HCT116 (cell line): ENCODE results near the gene RAB3C. TPM values are rescaled to one million over a fixed set of nuclear protein-coding genes. Genes with fewer than 3 reads are reported as not detected.

ENCODE experiments used
- ATAC-seq: fragments of 200-7000 bp; cut with Tn5 transposase; 2 replicates; pipeline ENCODE4 v1.9.1; 2020; ENCODE audit warnings: mild to moderate bottlenecking, moderate library complexity
- BruUV-seq: library from RNA; stranded (reverse); fragments of 400-500 nt; replicated peaks from 2 replicates; lab custom pipeline; 2021; lab: Mats Ljungman, UMichigan
- CTCF ChIA-PET: fragments of 300-600 bp; sonication (Branson Sonifier 250); formaldehyde crosslinking; loops from one replicate; lab custom pipeline; 2021; ENCODE audit warnings: antibody characterized with exemption; lab: Charles Lee
- POLR2A ChIA-PET: fragments of 300-600, 350-600 bp; sonication (Branson Sonifier 250); formaldehyde crosslinking; loops from one replicate; lab custom pipeline; 2021; ENCODE audit warnings: antibody characterized with exemption; lab: Charles Lee
- RAD21 ChIA-PET, 2 experiments: fragments of 300-600 bp; sonication (Branson Sonifier 250); formaldehyde crosslinking; loops; one replicate each; lab custom pipeline; 2023; ENCODE audit warnings: low total read pairs in 2 of 2; ENCODE audit not compliant: uncharacterized antibody in 2 of 2, unreplicated experiment in 2 of 2, low non-redundant PET in 1 of 2; lab: Charles Lee
- DNase-seq: peaks from one replicate; pipeline ENCODE4 v3.0.0-alpha.2; 2010; ENCODE audit warnings: low read depth, low spot score
- H2AFZ ChIP-seq: fragments of 200-600 bp; shearing (Covaris generic), sonication (generic); 2 replicates; pipeline ENCODE4 v1.6.1; 2017; ENCODE audit warnings: low read depth, mixed run types, mixed read lengths, antibody characterized with exemption, low read length; ENCODE audit not compliant: poor library complexity, severe bottlenecking
- H3K27ac ChIP-seq: 2 replicates; pipeline ENCODE4 v1.5.1; 2012; ENCODE audit warnings: low read depth, low read length
- H3K27me3 ChIP-seq: fragments of 200-600 bp; sonication (generic); 2 replicates; pipeline ENCODE4 v1.6.1; 2016; ENCODE audit warnings: mixed run types, low read length, mixed read lengths; ENCODE audit not compliant: insufficient read depth
- H3K36me3 ChIP-seq, 2 experiments: fragments of 200-500 bp in 1 of 2; fragments of 200-600 bp in 1 of 2; sonication (Bioruptor generic) in 1 of 2; sonication (generic) in 1 of 2; 2 replicates each; pipeline versions ENCODE4 v1.5.1 to v1.6.1; 2014 to 2016; ENCODE audit warnings: low read length in 2 of 2, inconsistent platforms in 1 of 2, mixed read lengths in 1 of 2, mixed run types in 1 of 2; ENCODE audit not compliant: insufficient read depth in 2 of 2, control insufficient read depth in 1 of 2
- H3K4me1 ChIP-seq, 2 experiments: fragments of 200-600 bp in 1 of 2; sonication (generic) in 1 of 2; 2 replicates each; pipeline versions ENCODE4 v1.5.1 to v1.6.1; 2012 to 2017; ENCODE audit warnings: low read length in 2 of 2, inconsistent platforms in 1 of 2, mild to moderate bottlenecking in 1 of 2, mixed read lengths in 1 of 2, mixed run types in 1 of 2, moderate library complexity in 1 of 2; ENCODE audit not compliant: insufficient read depth in 2 of 2, control insufficient read depth in 1 of 2
- H3K4me2 ChIP-seq: fragments of 200-600 bp; sonication (generic); 2 replicates; pipeline ENCODE4 v1.6.1; 2017; ENCODE audit warnings: mixed run types, low read length, mixed read lengths
- H3K4me3 ChIP-seq, 2 experiments: fragments of 200-600 bp in 1 of 2; sonication (generic) in 1 of 2; replicated peaks in 1 of 2; 2 replicates each; pipeline ENCODE4 v1.5.1; 2011 to 2016; ENCODE audit warnings: low read length in 2 of 2, control low read depth in 1 of 2, low read depth in 1 of 2, mild to moderate bottlenecking in 1 of 2, mixed read lengths in 1 of 2, mixed run types in 1 of 2
- H3K79me2 ChIP-seq: fragments of 200-600 bp; sonication (generic); 2 replicates; pipeline ENCODE4 v1.6.1; 2017; ENCODE audit warnings: mild to moderate bottlenecking, mixed run types, low read length, moderate library complexity, mixed read lengths; ENCODE audit not compliant: insufficient read depth
- H3K9ac ChIP-seq: fragments of 200-600 bp; sonication (generic); 2 replicates; pipeline ENCODE4 v1.6.1; 2016; ENCODE audit warnings: low read length, mixed read lengths
- H3K9me2 ChIP-seq: fragments of 200-600 bp; sonication (generic), shearing (Covaris generic); 2 replicates; pipeline ENCODE4 v1.6.1; 2017; ENCODE audit warnings: mixed run types, mild to moderate bottlenecking, moderate library complexity; ENCODE audit not compliant: insufficient read depth
- H3K9me3 ChIP-seq, 2 experiments: fragments of 200-500 bp in 1 of 2; fragments of 200-600 bp in 1 of 2; sonication (Bioruptor generic) in 1 of 2; sonication (generic) in 1 of 2; 2 replicates each; pipeline ENCODE4 v1.6.1; 2014 to 2017; ENCODE audit warnings: low read length in 2 of 2, mixed read lengths in 2 of 2, inconsistent platforms in 1 of 2, low read depth in 1 of 2, mild to moderate bottlenecking in 1 of 2, mixed run types in 1 of 2, moderate library complexity in 1 of 2; ENCODE audit not compliant: control insufficient read depth in 1 of 2, insufficient read depth in 1 of 2
- H4K20me1 ChIP-seq: fragments of 200-600 bp; sonication (generic), shearing (Covaris generic); 2 replicates; pipeline ENCODE4 v1.6.1; 2017; ENCODE audit warnings: mixed run types, mild to moderate bottlenecking, moderate library complexity; ENCODE audit not compliant: insufficient read depth
- ATF3 ChIP-seq: IDR thresholded peaks from 2 replicates; pipeline ENCODE4 v1.6.1; 2012
- MAX ChIP-seq: IDR thresholded peaks from 2 replicates; pipeline ENCODE4 v1.6.1; 2012
- POLR2A ChIP-seq: IDR thresholded peaks from 2 replicates; pipeline ENCODE4 v1.7.0; 2011; ENCODE audit warnings: borderline replicate concordance; ENCODE audit not compliant: insufficient read depth, insufficient read length; ENCODE audit errors: extremely low read depth
- RAD21 ChIP-seq: IDR thresholded peaks from 2 replicates; pipeline ENCODE4 v1.6.1; 2012; ENCODE audit warnings: low read depth, mild to moderate bottlenecking
- SIN3A ChIP-seq: IDR thresholded peaks from 2 replicates; pipeline ENCODE4 v1.6.1; 2012; ENCODE audit warnings: low read depth
- SP1 ChIP-seq: IDR thresholded peaks from 2 replicates; pipeline ENCODE4 v1.6.1; 2012; ENCODE audit warnings: low read depth
- TCF7L2 ChIP-seq: IDR thresholded peaks from 2 replicates; pipeline ENCODE4 v1.7.0; 2011; ENCODE audit warnings: borderline replicate concordance, inconsistent platforms; ENCODE audit not compliant: insufficient read depth, insufficient read length; ENCODE audit errors: extremely low read depth
- intact Hi-C: fragments of 100-400 bp; cut with micrococcal nuclease; formaldehyde crosslinking; loops from 2 replicates; pipeline ENCODE4 v1.10.0; 2022
- total RNA-seq: library from RNA; stranded (reverse); gene quantifications from one replicate; pipeline ENCODE4 v1.2.1, GENCODE V29; 2021; ENCODE audit not compliant: unreplicated experiment
- TF ChIP-seq, protein P1 (sequence below): IDR thresholded peaks from 2 replicates; pipeline ENCODE4 v1.6.1; 2012; ENCODE audit warnings: low read depth

Gene RAB3C
- total RNA-seq, 1 experiment from 2014 or later = not detected

GRCh38 chr5:58640011-58640410, 57.1 kb downstream of the RAB3C start (continued):
- no peak for TF ChIP-seq TCF7L2

GRCh38 chr5:58641533-58641932, 58.7 kb downstream of the RAB3C start:
- intact Hi-C loops = no loop called here
- CTCF ChIA-PET = no interaction called here
- no peak overlapping the region for H3K27ac ChIP-seq
- no peak overlapping the region for H3K9ac ChIP-seq
- RAD21 ChIA-PET = no interaction called here
- H4K20me1 ChIP-seq = no peaks in the 10 kb centered on the region
- peaks cover 14% of the 10 kb centered on the region for H3K27me3 ChIP-seq
- H3K4me3 ChIP-seq = no peak overlapping the region
- H3K9me3 ChIP-seq = no peaks in the 10 kb centered on the region
- no peak for ATAC-seq
- H3K4me1 ChIP-seq = no peaks in the 10 kb centered on the region
- no peak overlapping the region for H3K4me2 ChIP-seq
- POLR2A ChIA-PET = no interaction called here
- H3K9me2 ChIP-seq = no peaks in the 10 kb centered on the region
- H3K36me3 ChIP-seq = no peaks in the 10 kb centered on the region
- TF ChIP-seq POLR2A (no peak), SIN3A (no peak)
- no peak for DNase-seq
- no TSS peak for BruUV-seq
- no peak overlapping the region for H2AFZ ChIP-seq
- H3K79me2 ChIP-seq = no peaks in the 10 kb centered on the region

GRCh38 chr5:58648846-58649245, 66.0 kb downstream of the RAB3C start:
- Histone ChIP-seq H2AFZ (no peak overlapping the region), H3K27ac (no peak overlapping the region), H3K4me3 (no peak overlapping the region), H3K36me3 (no peaks in the 10 kb centered on the region), H4K20me1 (no peaks in the 10 kb centered on the region), H3K9me2 (no peaks in the 10 kb centered on the region), H3K9ac (no peak overlapping the region), H3K4me1 (no peaks in the 10 kb centered on the region), H3K79me2 (no peaks in the 10 kb centered on the region), H3K27me3 (peaks cover 27% of the 10 kb centered on the region), H3K4me2 (no peak overlapping the region), H3K9me3 (no peaks in the 10 kb centered on the region)
- RAD21 ChIA-PET = no interaction called here
- POLR2A ChIA-PET = no interaction called here
- DNase-seq (no peak), ATAC-seq (no peak)
- no TSS peak for BruUV-seq
- no peak for TF ChIP-seq RAD21
- no peak for TF ChIP-seq TCF7L2
- TF ChIP-seq SP1 = no peak
- no peak for TF ChIP-seq ATF3
- TF ChIP-seq, protein P1, sequence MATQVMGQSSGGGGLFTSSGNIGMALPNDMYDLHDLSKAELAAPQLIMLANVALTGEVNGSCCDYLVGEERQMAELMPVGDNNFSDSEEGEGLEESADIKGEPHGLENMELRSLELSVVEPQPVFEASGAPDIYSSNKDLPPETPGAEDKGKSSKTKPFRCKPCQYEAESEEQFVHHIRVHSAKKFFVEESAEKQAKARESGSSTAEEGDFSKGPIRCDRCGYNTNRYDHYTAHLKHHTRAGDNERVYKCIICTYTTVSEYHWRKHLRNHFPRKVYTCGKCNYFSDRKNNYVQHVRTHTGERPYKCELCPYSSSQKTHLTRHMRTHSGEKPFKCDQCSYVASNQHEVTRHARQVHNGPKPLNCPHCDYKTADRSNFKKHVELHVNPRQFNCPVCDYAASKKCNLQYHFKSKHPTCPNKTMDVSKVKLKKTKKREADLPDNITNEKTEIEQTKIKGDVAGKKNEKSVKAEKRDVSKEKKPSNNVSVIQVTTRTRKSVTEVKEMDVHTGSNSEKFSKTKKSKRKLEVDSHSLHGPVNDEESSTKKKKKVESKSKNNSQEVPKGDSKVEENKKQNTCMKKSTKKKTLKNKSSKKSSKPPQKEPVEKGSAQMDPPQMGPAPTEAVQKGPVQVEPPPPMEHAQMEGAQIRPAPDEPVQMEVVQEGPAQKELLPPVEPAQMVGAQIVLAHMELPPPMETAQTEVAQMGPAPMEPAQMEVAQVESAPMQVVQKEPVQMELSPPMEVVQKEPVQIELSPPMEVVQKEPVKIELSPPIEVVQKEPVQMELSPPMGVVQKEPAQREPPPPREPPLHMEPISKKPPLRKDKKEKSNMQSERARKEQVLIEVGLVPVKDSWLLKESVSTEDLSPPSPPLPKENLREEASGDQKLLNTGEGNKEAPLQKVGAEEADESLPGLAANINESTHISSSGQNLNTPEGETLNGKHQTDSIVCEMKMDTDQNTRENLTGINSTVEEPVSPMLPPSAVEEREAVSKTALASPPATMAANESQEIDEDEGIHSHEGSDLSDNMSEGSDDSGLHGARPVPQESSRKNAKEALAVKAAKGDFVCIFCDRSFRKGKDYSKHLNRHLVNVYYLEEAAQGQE = no peak
- TF ChIP-seq MAX = no peak
- intact Hi-C loops = no loop called here
- CTCF ChIA-PET = no interaction called here
